Nephron progenitor cell (in vitro differentiated cells): ENCODE results near the gene AMER2.
A peak's percentile ranks its signal among the peaks of the same experiment; 100 is the strongest.

Experiments
- DNase-seq: peaks from one replicate; pipeline ENCODE4 v3.0.0; 2021
- H3K27ac Mint-ChIP-seq: 2 replicates; pipeline ENCODE4 v1.8.0; 2021; ENCODE audit warnings: mild to moderate bottlenecking, moderate library complexity, mixed read lengths
- H3K27me3 Mint-ChIP-seq: 2 replicates; pipeline ENCODE4 v1.8.0; 2021; ENCODE audit warnings: mild to moderate bottlenecking, low read depth, mixed read lengths; ENCODE audit not compliant: poor library complexity
- H3K36me3 Mint-ChIP-seq: 2 replicates; pipeline ENCODE4 v1.8.0; 2021; ENCODE audit warnings: low read depth, mixed read lengths
- H3K4me1 Mint-ChIP-seq: 2 replicates; pipeline ENCODE4 v1.8.0; 2021; ENCODE audit warnings: mixed read lengths
- H3K4me3 Mint-ChIP-seq: 2 replicates; pipeline ENCODE4 v1.8.0; 2021; ENCODE audit warnings: mild to moderate bottlenecking, moderate library complexity, mixed read lengths
- H3K9me3 Mint-ChIP-seq: 2 replicates; pipeline ENCODE4 v1.8.0; 2021; ENCODE audit warnings: mild to moderate bottlenecking, moderate library complexity, mixed read lengths
- CTCF ChIP-seq: fragments of 200-600 bp; sonication (generic); IDR thresholded peaks from 2 replicates; pipeline ENCODE4 v1.5.0; 2021; ENCODE audit warnings: antibody characterized with exemption

Gene AMER2

GRCh38 chr13:25171517-25172302 is at the start of gene AMER2:
AMER2 (minus strand) TSS chr13:25172288; CDS start chr13:25171619, 669 bp downstream.
- Mint-ChIP-seq H3K27ac (peak within 1 kb of the TSS; percentile 7), H3K27me3 (peaks cover 82% of the 10 kb centered on the region), H3K4me3 (peak within 1 kb of the TSS; percentile 86), H3K36me3 (no peaks in the 10 kb centered on the region), H3K9me3 (peaks cover 9% of the 10 kb centered on the region), H3K4me1 (peaks cover 24% of the 10 kb centered on the region)
- TF ChIP-seq CTCF: no peak
- DNase-seq: peak; percentile 86

GRCh38 chr13:25218019-25218418 is 45.9 kb upstream of the AMER2 start:
- H3K36me3 Mint-ChIP-seq: no peaks in the 10 kb centered on the region
- H3K4me3 Mint-ChIP-seq: no peak overlapping the region
- no peak for DNase-seq
- peaks cover 11% of the 10 kb centered on the region for H3K9me3 Mint-ChIP-seq
- H3K27me3 Mint-ChIP-seq: peaks cover 13% of the 10 kb centered on the region
- H3K27ac Mint-ChIP-seq: no peak overlapping the region
- TF ChIP-seq CTCF: no peak
- peaks cover 32% of the 10 kb centered on the region for H3K4me1 Mint-ChIP-seq

GRCh38 chr13:25217023-25217885 is 45.2 kb upstream of the AMER2 start:
- DNase-seq: no peak
- Mint-ChIP-seq H3K9me3 (peaks cover 11% of the 10 kb centered on the region), H3K27me3 (peaks cover 11% of the 10 kb centered on the region), H3K36me3 (no peaks in the 10 kb centered on the region), H3K27ac (peak overlapping the region; percentile 59), H3K4me1 (peaks cover 40% of the 10 kb centered on the region), H3K4me3 (no peak overlapping the region)
- no peak for TF ChIP-seq CTCF

GRCh38 chr13:25215253-25215575 is 43.1 kb upstream of the AMER2 start:
- no peak for DNase-seq
- Mint-ChIP-seq H3K4me1 (peaks cover 60% of the 10 kb centered on the region), H3K9me3 (peaks cover 11% of the 10 kb centered on the region), H3K36me3 (no peaks in the 10 kb centered on the region), H3K4me3 (peak overlapping the region; percentile 19), H3K27me3 (peaks cover 7% of the 10 kb centered on the region), H3K27ac (peak overlapping the region; percentile 19)
- no peak for TF ChIP-seq CTCF

GRCh38 chr13:25214491-25215252 is 42.6 kb upstream of the AMER2 start:
- Mint-ChIP-seq H3K36me3 (no peaks in the 10 kb centered on the region), H3K4me3 (peak overlapping the region; percentile 19), H3K27ac (peak overlapping the region; percentile 19), H3K27me3 (peaks cover 7% of the 10 kb centered on the region), H3K4me1 (peaks cover 61% of the 10 kb centered on the region), H3K9me3 (peaks cover 11% of the 10 kb centered on the region)
- DNase-seq: no peak
- no peak for TF ChIP-seq CTCF
